K562 (cell line): ENCODE measurements around the gene GLB1L. TPM values are rescaled to one million over a fixed set of nuclear protein-coding genes. Genes with fewer than 3 reads are reported as not detected.

ENCODE experiments used
- CEBPG ChIP-seq, 3 experiments: fragments of 200-800 bp in 1 of 3; sonication (Bioruptor generic) in 1 of 3; sonication (generic) in 1 of 3; formaldehyde crosslinking in 1 of 3; IDR thresholded peaks in 2 of 3; conservative IDR thresholded peaks in 1 of 3; 2 replicates each; pipeline versions ENCODE4 v1.6.1 to v1.8.0; 2016 to 2022; ENCODE audit warnings: missing compliant biosample characterization in 2 of 3, missing genetic modification characterization in 2 of 3, mild to moderate bottlenecking in 1 of 3, missing genetic modification reagents in 1 of 3
- CUX1 ChIP-seq: fragments of 200-800 bp; sonication (Bioruptor generic); IDR thresholded peaks from 2 replicates; pipeline ENCODE4 v1.6.1; 2016; ENCODE audit warnings: missing genetic modification characterization, missing compliant biosample characterization
- E2F6 ChIP-seq, 2 experiments: IDR thresholded peaks; 2 replicates each; pipeline ENCODE4 v1.6.1; 2011; ENCODE audit warnings: borderline replicate concordance in 1 of 2, control low read depth in 1 of 2, low read depth in 1 of 2, low read length in 1 of 2, mild to moderate bottlenecking in 1 of 2, mixed read lengths in 1 of 2, moderate library complexity in 1 of 2; ENCODE audit not compliant: insufficient read depth in 1 of 2, insufficient read length in 1 of 2, poor library complexity in 1 of 2, severe bottlenecking in 1 of 2; ENCODE audit errors: extremely low read depth in 1 of 2
- EHMT2 ChIP-seq: fragments of 450-650 bp; IDR thresholded peaks from 2 replicates; pipeline ENCODE4 v1.6.1; 2018; ENCODE audit warnings: antibody characterized with exemption
- ELF4 ChIP-seq: fragments of 450-650 bp; formaldehyde crosslinking; IDR thresholded peaks from 2 replicates; pipeline ENCODE4 v1.4.0; 2022; ENCODE audit warnings: missing genetic modification characterization
- FOSL1 ChIP-seq: fragments of 200-800 bp; sonication (Bioruptor generic); conservative IDR thresholded peaks from 2 replicates; pipeline ENCODE4 v1.6.1; 2016; ENCODE audit warnings: missing genetic modification characterization, missing compliant biosample characterization
- GABPB1 ChIP-seq: sonication (generic); formaldehyde crosslinking; IDR thresholded peaks from 2 replicates; pipeline ENCODE4 v1.8.0; 2022; ENCODE audit warnings: mild to moderate bottlenecking, missing genetic modification reagents
- LEF1 ChIP-seq: fragments of 450-650 bp; IDR thresholded peaks from 2 replicates; pipeline ENCODE4 v1.6.1; 2016; ENCODE audit warnings: mild to moderate bottlenecking
- NR4A1 ChIP-seq, 2 experiments: fragments of 250-450 bp in 1 of 2; fragments of 450-650 bp in 1 of 2; sonication (Bioruptor Pico) in 1 of 2; IDR thresholded peaks; 2 replicates each; pipeline versions ENCODE4 v1.4.0 to v1.6.1; 2016 to 2020; ENCODE audit warnings: mild to moderate bottlenecking in 2 of 2, missing compliant biosample characterization in 1 of 2, missing genetic modification characterization in 1 of 2, moderate library complexity in 1 of 2
- RBM14 ChIP-seq: fragments of 200-400 bp; formaldehyde crosslinking; IDR thresholded peaks from 2 replicates; pipeline ENCODE4 v1.6.1; 2018; ENCODE audit warnings: low read depth, mild to moderate bottlenecking, low read length, moderate library complexity, borderline replicate concordance; ENCODE audit not compliant: insufficient read depth
- RBM15 ChIP-seq: fragments of 200-400 bp; formaldehyde crosslinking; IDR thresholded peaks from 2 replicates; pipeline ENCODE4 v1.6.1; 2018; ENCODE audit warnings: mild to moderate bottlenecking, low read length, moderate library complexity; ENCODE audit not compliant: insufficient read depth
- ZFX ChIP-seq: sonication (generic); formaldehyde crosslinking; IDR thresholded peaks from 2 replicates; pipeline ENCODE4 v1.8.0; 2022; ENCODE audit warnings: mild to moderate bottlenecking, missing genetic modification reagents, moderate library complexity
- ZKSCAN3 ChIP-seq: fragments of 250-450 bp; sonication (Bioruptor Pico); IDR thresholded peaks from 2 replicates; pipeline ENCODE4 v1.4.0; 2020
- ZNF165 ChIP-seq: fragments of 250-450 bp; sonication (Bioruptor Pico); IDR thresholded peaks from 2 replicates; pipeline ENCODE4 v1.4.0; 2020; ENCODE audit warnings: borderline replicate concordance
- ZNF224 ChIP-seq: sonication (generic); formaldehyde crosslinking; IDR thresholded peaks from 2 replicates; pipeline ENCODE4 v1.8.0; 2022; ENCODE audit warnings: mild to moderate bottlenecking, missing genetic modification reagents
- ZNF324 ChIP-seq: fragments of 250-450 bp; sonication (Bioruptor Pico); IDR thresholded peaks from 2 replicates; pipeline ENCODE4 v1.4.0; 2020; ENCODE audit warnings: mild to moderate bottlenecking
- ZNF668 ChIP-seq: fragments of 250-450 bp; sonication (Bioruptor Pico); IDR thresholded peaks from 2 replicates; pipeline ENCODE4 v1.8.0; 2022; ENCODE audit warnings: mild to moderate bottlenecking, inconsistent platforms
- polyA plus RNA-seq, 8 experiments: library from polyadenylated mRNA; depleted of rRNA in 4 of 8; stranded (reverse) in 5 of 8; unstranded in 3 of 8; fragments of >200 nt; fragmentation: Nextera tagmentation in 2 of 8; fragmentation: Illumina TruSeq in 1 of 8; extraction: Ambion mirVana in 2 of 8; extraction: Trizol in 1 of 8; gene quantifications; 2 replicates each; pipeline versions ENCODE4 v1.2.1 to v1.2.3, GENCODE V29; 2011 to 2014; ENCODE audit warnings: inconsistent platforms in 1 of 8, missing spikeins in 1 of 8
- total RNA-seq, 7 experiments: library from RNA; depleted of rRNA in 6 of 7; stranded (reverse); fragments of >200 nt in 6 of 7; fragmentation: Illumina TruSeq in 2 of 7; extraction: Trizol in 2 of 7; gene quantifications; 2 replicates each; pipeline versions ENCODE4 v1.2.1 to v1.2.3, GENCODE V29; 2011 to 2021; ENCODE audit warnings: low replicate concordance in 1 of 7
- TF ChIP-seq, protein P1 (sequence below), 2 experiments: IDR thresholded peaks; 2 replicates each; pipeline ENCODE4 v1.6.1; 2012; ENCODE audit warnings: improper control_type of control experiment in 2 of 2, low read depth in 2 of 2, low read length in 2 of 2, borderline replicate concordance in 1 of 2

The GLB1L gene
- total and polyA plus RNA-seq, 9 of the 15 experiments (the other 6 are each of a cell fraction or from before 2014, with no cell fraction given): 0.42 to 2.9 (median 2.5) TPM

DNA sequence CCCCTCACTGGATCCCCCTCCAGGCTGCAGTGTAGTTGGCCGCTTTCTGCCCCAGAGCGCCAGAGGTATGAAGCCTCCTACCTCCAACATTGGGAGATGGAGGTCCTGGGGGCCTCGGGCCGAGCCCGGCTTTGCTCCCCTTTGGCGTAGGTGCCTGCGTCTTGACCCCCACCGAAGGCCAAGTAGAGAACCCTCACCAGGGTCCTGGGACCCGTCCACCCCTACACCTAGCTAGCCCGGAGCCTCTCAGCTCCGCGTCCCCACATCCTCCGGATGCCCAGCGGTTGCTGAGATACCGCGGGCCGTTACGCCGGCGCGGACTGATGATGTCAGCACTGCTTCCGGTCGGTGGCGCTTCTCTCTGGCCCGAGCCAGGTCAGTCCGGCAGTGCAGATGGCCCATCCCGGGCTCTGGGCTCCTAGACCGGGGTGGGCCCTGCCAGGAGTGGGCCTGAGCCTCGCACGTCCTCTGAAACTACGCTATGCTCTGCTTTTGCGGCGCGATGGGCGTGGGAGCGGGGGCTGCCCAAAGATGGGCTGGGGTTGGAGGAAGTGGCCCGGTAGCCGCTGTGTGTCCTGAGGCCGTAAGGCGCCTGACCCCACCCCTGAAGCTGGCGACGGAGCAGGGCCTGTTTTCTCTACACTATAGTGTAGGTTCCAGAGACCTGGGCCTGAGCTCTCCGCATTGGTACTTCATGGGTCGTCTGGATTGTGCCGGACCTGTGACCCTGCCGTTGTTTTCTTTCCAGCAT, at the start of gene GLB1L, which contains the start of gene STK16 (continued):
- peak in 1 of 2 experiments; percentile 42 for TF ChIP-seq E2F6 (IDR thresholded peaks at IDR 0.05; ENCODE audit: borderline replicate concordance in 1 of 2, extremely low read depth in 1 of 2, insufficient read depth in 1 of 2, insufficient read length in 1 of 2, low read depth in 1 of 2, low read length in 1 of 2, poor library complexity in 1 of 2, severe bottlenecking in 1 of 2)
- TF ChIP-seq LEF1: 0 out of 2 replicates have a peak, but pooled peaks have one; percentile 24
- no peak for TF ChIP-seq NR4A1 (CRISPR knock-in tag; IDR thresholded peaks at IDR 0.05)
- TF ChIP-seq NR4A1 (tag; IDR thresholded peaks at IDR 0.05): no peak
- no peak for TF ChIP-seq ZNF668
- peak; percentile 94 for TF ChIP-seq ZFX
- TF ChIP-seq ELF4 (CRISPR knock-in tag): no peak
- no peak for TF ChIP-seq ZKSCAN3 (CRISPR knock-in tag)
- no peak for TF ChIP-seq ZNF165
- TF ChIP-seq EHMT2: no peak
- peak; percentile 94 for TF ChIP-seq GABPB1
- no peak for TF ChIP-seq RBM15
- TF ChIP-seq ZNF224: no peak
- TF ChIP-seq, protein P1, sequence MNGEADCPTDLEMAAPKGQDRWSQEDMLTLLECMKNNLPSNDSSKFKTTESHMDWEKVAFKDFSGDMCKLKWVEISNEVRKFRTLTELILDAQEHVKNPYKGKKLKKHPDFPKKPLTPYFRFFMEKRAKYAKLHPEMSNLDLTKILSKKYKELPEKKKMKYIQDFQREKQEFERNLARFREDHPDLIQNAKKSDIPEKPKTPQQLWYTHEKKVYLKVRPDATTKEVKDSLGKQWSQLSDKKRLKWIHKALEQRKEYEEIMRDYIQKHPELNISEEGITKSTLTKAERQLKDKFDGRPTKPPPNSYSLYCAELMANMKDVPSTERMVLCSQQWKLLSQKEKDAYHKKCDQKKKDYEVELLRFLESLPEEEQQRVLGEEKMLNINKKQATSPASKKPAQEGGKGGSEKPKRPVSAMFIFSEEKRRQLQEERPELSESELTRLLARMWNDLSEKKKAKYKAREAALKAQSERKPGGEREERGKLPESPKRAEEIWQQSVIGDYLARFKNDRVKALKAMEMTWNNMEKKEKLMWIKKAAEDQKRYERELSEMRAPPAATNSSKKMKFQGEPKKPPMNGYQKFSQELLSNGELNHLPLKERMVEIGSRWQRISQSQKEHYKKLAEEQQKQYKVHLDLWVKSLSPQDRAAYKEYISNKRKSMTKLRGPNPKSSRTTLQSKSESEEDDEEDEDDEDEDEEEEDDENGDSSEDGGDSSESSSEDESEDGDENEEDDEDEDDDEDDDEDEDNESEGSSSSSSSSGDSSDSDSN (IDR thresholded peaks at IDR 0.05; ENCODE audit: borderline replicate concordance in 1 of 2, low read depth in 2 of 2, low read length in 2 of 2): no peak
- no peak for TF ChIP-seq CUX1 (CRISPR knock-in tag)
- no peak for TF ChIP-seq CEBPG (CRISPR knock-in tag; IDR thresholded peaks at IDR 0.05)
- TF ChIP-seq CEBPG (tag; conservative IDR thresholded peaks at IDR 0.05 in 1 of 2, IDR thresholded peaks at IDR 0.05 in 1 of 2): no peak
- no peak for TF ChIP-seq RBM14
- TF ChIP-seq ZNF324 (CRISPR knock-in tag): no peak
- no peak for TF ChIP-seq FOSL1 (tag)
